Smooth muscle cell (in vitro differentiated cells): ENCODE data around the gene FOXO1. TPM values are rescaled to one million over a fixed set of nuclear protein-coding genes. Genes with fewer than 3 reads are reported as not detected.

Experiments used
- DNase-seq: peaks from one replicate; lab custom pipeline; 2025; ENCODE audit not compliant: unreplicated experiment; lab: John Stamatoyannopoulos, UW
- H2AFZ ChIP-seq: fragments of 200-600 bp; sonication (generic); 2 replicates; pipeline ENCODE4 v1.6.0; 2016; ENCODE audit warnings: antibody characterized with exemption, low read depth, mild to moderate bottlenecking
- H3F3A ChIP-seq: fragments of 200-600 bp; sonication (generic); 2 replicates; pipeline ENCODE4 v1.6.0; 2017; ENCODE audit warnings: antibody characterized with exemption, low read depth
- H3K27ac ChIP-seq: fragments of 200-600 bp; sonication (generic); 2 replicates; pipeline ENCODE4 v1.5.1; 2016; ENCODE audit warnings: low read depth, mild to moderate bottlenecking
- H3K27me3 ChIP-seq: fragments of 200-600 bp; sonication (generic); 2 replicates; pipeline ENCODE4 v1.6.1; 2016; ENCODE audit warnings: low read depth, mild to moderate bottlenecking
- H3K36me3 ChIP-seq: fragments of 200-600 bp; sonication (generic); 2 replicates; pipeline ENCODE4 v1.5.1; 2016; ENCODE audit warnings: low read depth
- H3K4me1 ChIP-seq: fragments of 200-600 bp; sonication (generic); 2 replicates; pipeline ENCODE4 v1.5.1; 2016; ENCODE audit warnings: low read depth
- H3K4me2 ChIP-seq: fragments of 200-600 bp; sonication (generic); 2 replicates; pipeline ENCODE4 v1.6.0; 2016; ENCODE audit warnings: mild to moderate bottlenecking
- H3K4me3 ChIP-seq: fragments of 200-600 bp; sonication (generic); 2 replicates; pipeline ENCODE4 v1.5.1; 2016; ENCODE audit warnings: mild to moderate bottlenecking
- H3K79me2 ChIP-seq: fragments of 200-600 bp; sonication (generic); 2 replicates; pipeline ENCODE4 v1.6.0; 2016; ENCODE audit warnings: low read depth, mild to moderate bottlenecking
- H3K9ac ChIP-seq: fragments of 200-600 bp; sonication (generic); 2 replicates; pipeline ENCODE4 v1.6.0; 2016; ENCODE audit warnings: low read depth
- H3K9me3 ChIP-seq: fragments of 200-600 bp; sonication (generic); replicated peaks from 2 replicates; pipeline ENCODE4 v1.5.1; 2016; ENCODE audit warnings: low read depth
- H4K20me1 ChIP-seq: fragments of 200-600 bp; sonication (generic); 2 replicates; pipeline ENCODE4 v1.6.0; 2016; ENCODE audit warnings: low read depth
- WGBS: methylation state at CpG from one replicate; pipeline ENCODE4 v1.1.7; 2016; ENCODE audit warnings: low lambda C conversion rate; 5-methylcytosine and 5-hydroxymethylcytosine counted together
- polyA plus RNA-seq: library from polyadenylated mRNA; unstranded; fragments of >200 nt; fragmentation: Nextera tagmentation; extraction: Ambion mirVana; gene quantifications from 2 replicates; pipeline ENCODE4 v1.2.1, GENCODE V29; 2016
- total RNA-seq: library from RNA; depleted of rRNA; stranded (reverse); fragments of >200 nt; gene quantifications from 2 replicates; pipeline ENCODE4 v1.2.3, GENCODE V29; 2014
- TF ChIP-seq, protein P1 (sequence below): fragments of 200-600 bp; sonication (generic); IDR thresholded peaks from 2 replicates; pipeline ENCODE4 v1.5.1; 2017; ENCODE audit warnings: borderline replicate concordance, mild to moderate bottlenecking, antibody characterized with exemption; ENCODE audit not compliant: insufficient read depth, poor library complexity, severe bottlenecking

Gene FOXO1
- total and polyA plus RNA-seq, 2 experiments from 2014 or later = 17.0 to 19.9 TPM

DNA sequence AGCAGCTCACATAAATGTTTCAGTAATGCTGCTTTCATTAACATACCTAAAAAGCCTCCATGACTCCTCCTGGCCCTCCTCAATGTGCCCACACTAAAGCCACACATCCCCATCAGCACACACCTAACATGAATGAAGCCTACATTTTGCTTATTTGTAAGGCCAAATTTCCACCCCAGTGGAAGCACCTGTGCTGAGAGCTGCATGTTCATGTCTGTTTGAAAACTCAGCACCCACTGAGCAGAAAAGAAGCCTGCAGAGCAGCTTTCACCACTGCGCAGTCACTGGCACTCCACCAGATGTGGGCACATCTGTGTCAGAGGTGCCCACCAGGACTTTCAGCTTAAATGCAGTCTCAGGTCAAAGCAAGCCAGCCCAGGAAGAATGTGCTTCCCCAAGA lies 93.5 kb downstream of the FOXO1 start:
- WGBS = 100% methylated on average over 1 of the region's 1 CpG
- Histone ChIP-seq H3K79me2 (peaks cover 64% of the 10 kb centered on the region), H3K36me3 (no peaks in the 10 kb centered on the region), H4K20me1 (peaks cover 99% of the 10 kb centered on the region), H3K9me3 (no peaks in the 10 kb centered on the region), H3K9ac (no peak overlapping the region), H3K27me3 (no peaks in the 10 kb centered on the region), H3K4me1 (no peaks in the 10 kb centered on the region), H2AFZ (no peak overlapping the region), H3K4me2 (no peak overlapping the region), H3F3A (no peaks in the 10 kb centered on the region), H3K4me3 (no peak overlapping the region), H3K27ac (no peak overlapping the region)
- no peak for DNase-seq
- TF ChIP-seq, protein P1, sequence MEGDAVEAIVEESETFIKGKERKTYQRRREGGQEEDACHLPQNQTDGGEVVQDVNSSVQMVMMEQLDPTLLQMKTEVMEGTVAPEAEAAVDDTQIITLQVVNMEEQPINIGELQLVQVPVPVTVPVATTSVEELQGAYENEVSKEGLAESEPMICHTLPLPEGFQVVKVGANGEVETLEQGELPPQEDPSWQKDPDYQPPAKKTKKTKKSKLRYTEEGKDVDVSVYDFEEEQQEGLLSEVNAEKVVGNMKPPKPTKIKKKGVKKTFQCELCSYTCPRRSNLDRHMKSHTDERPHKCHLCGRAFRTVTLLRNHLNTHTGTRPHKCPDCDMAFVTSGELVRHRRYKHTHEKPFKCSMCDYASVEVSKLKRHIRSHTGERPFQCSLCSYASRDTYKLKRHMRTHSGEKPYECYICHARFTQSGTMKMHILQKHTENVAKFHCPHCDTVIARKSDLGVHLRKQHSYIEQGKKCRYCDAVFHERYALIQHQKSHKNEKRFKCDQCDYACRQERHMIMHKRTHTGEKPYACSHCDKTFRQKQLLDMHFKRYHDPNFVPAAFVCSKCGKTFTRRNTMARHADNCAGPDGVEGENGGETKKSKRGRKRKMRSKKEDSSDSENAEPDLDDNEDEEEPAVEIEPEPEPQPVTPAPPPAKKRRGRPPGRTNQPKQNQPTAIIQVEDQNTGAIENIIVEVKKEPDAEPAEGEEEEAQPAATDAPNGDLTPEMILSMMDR = no peak

DNA sequence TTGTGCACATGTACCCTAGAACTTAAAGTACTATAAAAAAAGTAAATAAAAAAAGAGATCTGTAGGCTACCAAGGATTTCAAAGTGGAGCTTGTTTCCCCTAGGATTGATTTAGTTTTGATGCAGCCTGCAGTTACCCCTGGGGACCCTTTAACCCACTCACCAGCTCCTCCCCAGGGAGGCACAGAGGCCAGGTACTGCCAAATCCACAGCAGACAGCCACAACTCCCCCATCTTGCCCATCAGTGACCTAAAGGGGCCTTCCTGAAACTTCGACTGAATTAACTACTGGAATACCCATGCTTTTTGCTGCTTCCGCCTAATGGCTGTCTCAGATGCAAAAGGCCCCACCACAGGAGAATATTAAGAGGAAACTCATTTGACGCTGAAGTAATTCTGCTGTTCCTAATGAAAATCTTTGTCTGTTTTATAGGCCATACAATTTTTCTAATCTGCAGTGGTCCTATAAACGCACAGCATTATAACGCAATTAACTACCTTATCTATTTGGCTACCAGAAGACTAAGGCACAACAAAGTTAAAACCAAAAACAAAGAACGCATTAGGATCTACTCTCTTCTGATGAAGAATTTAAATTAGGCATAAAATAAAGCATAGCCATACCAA lies 95.0 kb downstream of the FOXO1 start:
- no peaks in the 10 kb centered on the region for H3K9me3 ChIP-seq
- peaks cover 69% of the 10 kb centered on the region for H3K79me2 ChIP-seq
- H3K27me3 ChIP-seq = no peaks in the 10 kb centered on the region
- WGBS = 90% methylated on average over 6 of the region's 6 CpGs
- peaks cover 89% of the 10 kb centered on the region for H4K20me1 ChIP-seq
- H2AFZ ChIP-seq = no peak overlapping the region
- no peak for DNase-seq
- H3K27ac ChIP-seq = no peak overlapping the region
- no peaks in the 10 kb centered on the region for H3K4me1 ChIP-seq
- H3F3A ChIP-seq = no peaks in the 10 kb centered on the region
- no peak overlapping the region for H3K9ac ChIP-seq
- H3K36me3 ChIP-seq = no peaks in the 10 kb centered on the region
- H3K4me2 ChIP-seq = no peak overlapping the region
- no peak overlapping the region for H3K4me3 ChIP-seq
- TF ChIP-seq, protein P1 = no peak

DNA sequence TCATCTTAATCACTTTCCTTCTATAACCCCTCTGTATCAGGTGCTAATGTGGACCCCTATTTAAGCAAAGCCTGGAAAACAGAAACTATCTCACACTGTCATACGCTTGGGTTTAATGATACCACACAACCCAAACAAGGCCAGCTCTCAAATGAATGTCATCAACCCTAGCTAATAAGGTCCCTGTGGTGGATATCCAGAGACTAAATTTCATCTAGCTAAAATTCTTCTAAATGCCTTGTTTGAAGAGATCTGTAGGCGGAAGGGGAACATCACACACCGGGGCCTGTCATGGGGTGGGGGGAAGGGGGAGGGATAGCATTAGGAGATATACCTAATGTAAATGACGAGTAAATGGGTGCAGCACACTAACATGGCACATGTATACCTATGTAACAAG lies 95.5 kb downstream of the FOXO1 start:
- Histone ChIP-seq H3K4me2 (no peak overlapping the region), H3F3A (no peaks in the 10 kb centered on the region), H4K20me1 (peaks cover 89% of the 10 kb centered on the region), H3K79me2 (peaks cover 75% of the 10 kb centered on the region), H3K27me3 (no peaks in the 10 kb centered on the region), H3K9ac (no peak overlapping the region), H3K4me3 (no peak overlapping the region), H3K36me3 (no peaks in the 10 kb centered on the region), H3K27ac (no peak overlapping the region), H2AFZ (no peak overlapping the region), H3K9me3 (no peaks in the 10 kb centered on the region), H3K4me1 (no peaks in the 10 kb centered on the region)
- TF ChIP-seq, protein P1 = no peak
- DNase-seq = no peak
- 89% methylated on average over 4 of the region's 4 CpGs for WGBS

DNA sequence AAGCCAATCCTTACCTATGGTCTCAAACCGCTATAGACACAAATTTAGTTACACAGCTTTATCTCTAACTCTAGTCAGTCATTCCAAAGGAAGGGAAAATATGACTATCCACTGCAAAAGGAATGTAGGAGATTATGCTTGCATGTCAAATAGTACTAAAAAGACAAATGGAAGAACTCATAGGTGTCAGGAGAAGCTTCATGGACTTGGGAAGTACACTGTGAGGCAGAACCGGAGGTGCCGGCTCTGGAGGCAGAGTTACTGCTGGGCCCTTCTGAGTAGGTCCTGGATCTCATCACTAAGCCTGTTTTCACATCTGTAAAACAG lies 97.5 kb downstream of the FOXO1 start:
- H3K4me3 ChIP-seq = no peak overlapping the region
- H2AFZ ChIP-seq = no peak overlapping the region
- peak overlapping the region; percentile 29 for H3K4me2 ChIP-seq
- no peaks in the 10 kb centered on the region for H3F3A ChIP-seq
- H3K79me2 ChIP-seq = peaks cover 65% of the 10 kb centered on the region
- H3K27me3 ChIP-seq = no peaks in the 10 kb centered on the region
- no peaks in the 10 kb centered on the region for H3K9me3 ChIP-seq
- H3K9ac ChIP-seq = no peak overlapping the region
- 65% methylated on average over 3 of the region's 3 CpGs for whole genome bisulfite sequencing
- no peaks in the 10 kb centered on the region for H3K36me3 ChIP-seq
- DNase-seq = no peak
- TF ChIP-seq, protein P1 = no peak
- peaks cover under 1% of the 10 kb centered on the region for H3K4me1 ChIP-seq
- peak overlapping the region; percentile 54 for H3K27ac ChIP-seq
- peaks cover 90% of the 10 kb centered on the region for H4K20me1 ChIP-seq
